NT2/D1 (cell line): ENCODE data around the gene LDAF1.
"Not testable (repeated sequence)": the region's sequence is repeated elsewhere in the genome, so short reads cannot be mapped to it uniquely, and the experiment has no call there.

Experiments
- DNase-seq: peaks from one replicate; pipeline ENCODE4 v3.0.0-alpha.2; 2011; ENCODE audit warnings: low read depth, low spot score
- H3K27me3 ChIP-seq: 2 replicates; pipeline ENCODE4 v1.6.0; 2011; ENCODE audit warnings: mild to moderate bottlenecking; ENCODE audit not compliant: insufficient read length, insufficient read depth
- H3K36me3 ChIP-seq: 2 replicates; pipeline ENCODE4 v1.6.1; 2011; ENCODE audit warnings: mild to moderate bottlenecking, low read length, mixed read lengths; ENCODE audit not compliant: insufficient read depth, insufficient read length
- H3K4me1 ChIP-seq: 2 replicates; pipeline ENCODE4 v1.5.1; 2011; ENCODE audit not compliant: insufficient read depth, insufficient read length
- H3K4me3 ChIP-seq: 2 replicates; pipeline ENCODE4 v1.5.1; 2011; ENCODE audit warnings: low read depth; ENCODE audit not compliant: insufficient read length
- H3K9ac ChIP-seq: 2 replicates; pipeline ENCODE4 v1.6.0; 2011; ENCODE audit warnings: low read depth; ENCODE audit not compliant: insufficient read length
- H3K9me3 ChIP-seq: 2 replicates; pipeline ENCODE4 v1.5.1; 2011; ENCODE audit warnings: mild to moderate bottlenecking, low read length; ENCODE audit not compliant: insufficient read depth
- SUZ12 ChIP-seq: IDR thresholded peaks from 2 replicates; pipeline ENCODE4 v1.6.1; 2011; ENCODE audit not compliant: insufficient read length, insufficient read depth; ENCODE audit errors: extremely low read depth
- YY1 ChIP-seq: IDR thresholded peaks from 2 replicates; pipeline ENCODE4 v1.6.1; 2011; ENCODE audit not compliant: insufficient read length, insufficient read depth
- ZNF274 ChIP-seq: IDR thresholded peaks from 2 replicates; pipeline ENCODE4 v1.6.1; 2011; ENCODE audit warnings: mild to moderate bottlenecking, low read depth, low read length

The LDAF1 gene

GRCh38 chr16:21164521-21165168, 6.2 kb downstream of the LDAF1 start:
- Histone ChIP-seq H3K36me3 (peaks cover 57% of the 10 kb centered on the region), H3K27me3 (no peaks in the 10 kb centered on the region), H3K9ac (no peak overlapping the region), H3K4me3 (no peak overlapping the region), H3K9me3 (no peaks in the 10 kb centered on the region), H3K4me1 (peaks cover 2% of the 10 kb centered on the region)
- DNase-seq: no peak
- TF ChIP-seq ZNF274 (no peak), YY1 (no peak), SUZ12 (no peak)

GRCh38 chr16:21166561-21166961, 8.1 kb downstream of the LDAF1 start:
- Histone ChIP-seq H3K36me3 (peaks cover 65% of the 10 kb centered on the region), H3K9ac (no peak overlapping the region), H3K27me3 (no peaks in the 10 kb centered on the region), H3K9me3 (no peaks in the 10 kb centered on the region), H3K4me3 (no peak overlapping the region), H3K4me1 (peaks cover 2% of the 10 kb centered on the region)
- DNase-seq: no peak
- no peak for TF ChIP-seq YY1
- TF ChIP-seq SUZ12: no peak
- no peak for TF ChIP-seq ZNF274

GRCh38 chr16:21167360-21167759, 8.9 kb downstream of the LDAF1 start:
- Histone ChIP-seq H3K4me1 (peaks cover 2% of the 10 kb centered on the region), H3K36me3 (peaks cover 64% of the 10 kb centered on the region), H3K9ac (no peak overlapping the region), H3K4me3 (no peak overlapping the region), H3K9me3 (no peaks in the 10 kb centered on the region), H3K27me3 (no peaks in the 10 kb centered on the region)
- TF ChIP-seq SUZ12: no peak
- DNase-seq: no peak

GRCh38 chr16:21167929-21168602, 9.6 kb downstream of the LDAF1 start:
- TF ChIP-seq SUZ12: no peak
- no peak for TF ChIP-seq ZNF274
- no peak for TF ChIP-seq YY1

GRCh38 chr16:21169249-21169981, 10.9 kb downstream of the LDAF1 start:
- Histone ChIP-seq H3K9me3 (no peaks in the 10 kb centered on the region), H3K4me3 (no peak overlapping the region), H3K9ac (no peak overlapping the region), H3K36me3 (peaks cover 68% of the 10 kb centered on the region), H3K4me1 (peaks cover 2% of the 10 kb centered on the region), H3K27me3 (no peaks in the 10 kb centered on the region)
- DNase-seq: no peak
- no peak for TF ChIP-seq SUZ12
- TF ChIP-seq YY1: no peak
- no peak for TF ChIP-seq ZNF274

More at GRCh38 chr16:21167929-21168602, 9.6 kb downstream of the LDAF1 start:
- Histone ChIP-seq H3K9me3 (no peaks in the 10 kb centered on the region), H3K9ac (no peak overlapping the region), H3K27me3 (no peaks in the 10 kb centered on the region), H3K4me1 (peaks cover 2% of the 10 kb centered on the region), H3K4me3 (no peak overlapping the region), H3K36me3 (peaks cover 64% of the 10 kb centered on the region)
- no peak for DNase-seq

- not testable (repeated sequence) for H3K9me3 ChIP-seq, H3K9ac ChIP-seq, H3K4me1 ChIP-seq, H3K27me3 ChIP-seq, DNase-seq, H3K4me3 ChIP-seq
- peaks cover 67% of the 10 kb centered on the region for H3K36me3 ChIP-seq
These were observed 11.6 kb downstream of the LDAF1 start for GRCh38 chr16:21170116-21170515.

GRCh38 chr16:21172650-21173049, 14.2 kb downstream of the LDAF1 start:
- Histone ChIP-seq H3K36me3 (peaks cover 69% of the 10 kb centered on the region), H3K4me3 (no peak overlapping the region), H3K9me3 (0 out of 2 replicates have a peak, but pooled peaks cover 1% of the 10 kb centered on the region), H3K4me1 (no peaks in the 10 kb centered on the region), H3K9ac (no peak overlapping the region), H3K27me3 (no peaks in the 10 kb centered on the region)
- no peak for DNase-seq
- TF ChIP-seq YY1 (no peak), SUZ12 (no peak), ZNF274 (no peak)

GRCh38 chr16:21175397-21175796, 16.9 kb downstream of the LDAF1 start:
- H3K27me3 ChIP-seq: no peaks in the 10 kb centered on the region
- TF ChIP-seq SUZ12 (no peak), ZNF274 (no peak), YY1 (no peak)
- H3K36me3 ChIP-seq: peaks cover 81% of the 10 kb centered on the region
- no peak overlapping the region for H3K9ac ChIP-seq
- 0 out of 2 replicates have a peak, but pooled peaks cover 11% of the 10 kb centered on the region for H3K9me3 ChIP-seq
- no peaks in the 10 kb centered on the region for H3K4me1 ChIP-seq
- H3K4me3 ChIP-seq: no peak overlapping the region
- DNase-seq: no peak
